ENCODE data around the gene SLC66A2.

DNA sequence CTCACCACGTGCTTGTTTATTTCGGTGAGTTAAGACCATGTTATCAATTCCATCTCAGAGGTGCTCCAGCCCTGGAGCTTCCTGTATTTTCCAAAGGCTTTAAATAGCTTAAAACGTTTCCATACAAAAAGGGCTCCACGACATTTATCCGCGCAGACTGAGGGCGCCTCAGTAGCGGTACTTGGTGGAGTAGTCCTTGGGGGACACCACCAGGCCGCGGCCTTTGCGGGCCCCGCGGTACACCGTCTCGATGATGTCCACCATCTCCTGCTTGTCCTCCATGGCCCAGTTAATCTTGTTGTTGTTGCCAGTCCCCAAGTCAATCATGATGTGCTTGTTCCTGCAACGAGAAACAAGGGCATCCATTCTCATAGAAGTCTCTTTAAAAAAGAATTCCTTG, 22.1 kb upstream of the SLC66A2 start:
- TF ChIP-seq, protein P1, sequence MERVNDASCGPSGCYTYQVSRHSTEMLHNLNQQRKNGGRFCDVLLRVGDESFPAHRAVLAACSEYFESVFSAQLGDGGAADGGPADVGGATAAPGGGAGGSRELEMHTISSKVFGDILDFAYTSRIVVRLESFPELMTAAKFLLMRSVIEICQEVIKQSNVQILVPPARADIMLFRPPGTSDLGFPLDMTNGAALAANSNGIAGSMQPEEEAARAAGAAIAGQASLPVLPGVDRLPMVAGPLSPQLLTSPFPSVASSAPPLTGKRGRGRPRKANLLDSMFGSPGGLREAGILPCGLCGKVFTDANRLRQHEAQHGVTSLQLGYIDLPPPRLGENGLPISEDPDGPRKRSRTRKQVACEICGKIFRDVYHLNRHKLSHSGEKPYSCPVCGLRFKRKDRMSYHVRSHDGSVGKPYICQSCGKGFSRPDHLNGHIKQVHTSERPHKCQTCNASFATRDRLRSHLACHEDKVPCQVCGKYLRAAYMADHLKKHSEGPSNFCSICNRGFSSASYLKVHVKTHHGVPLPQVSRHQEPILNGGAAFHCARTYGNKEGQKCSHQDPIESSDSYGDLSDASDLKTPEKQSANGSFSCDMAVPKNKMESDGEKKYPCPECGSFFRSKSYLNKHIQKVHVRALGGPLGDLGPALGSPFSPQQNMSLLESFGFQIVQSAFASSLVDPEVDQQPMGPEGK (CRISPR knock-in tag; IDR thresholded peaks at IDR 0.05; ENCODE audit: borderline replicate concordance) = no peak
- TF ChIP-seq ZNF565 (CRISPR knock-in tag; conservative IDR thresholded peaks at IDR 0.05; ENCODE audit: low read depth) = no peak
- TF ChIP-seq ZC3H10 (CRISPR knock-in tag; IDR thresholded peaks at IDR 0.05) = no peak
- no peak for TF ChIP-seq CSDC2 (CRISPR knock-in tag; IDR thresholded peaks at IDR 0.05)
- no peak for TF ChIP-seq ZNF8 (CRISPR knock-in tag; IDR thresholded peaks at IDR 0.05)
- TF ChIP-seq, protein P2, sequence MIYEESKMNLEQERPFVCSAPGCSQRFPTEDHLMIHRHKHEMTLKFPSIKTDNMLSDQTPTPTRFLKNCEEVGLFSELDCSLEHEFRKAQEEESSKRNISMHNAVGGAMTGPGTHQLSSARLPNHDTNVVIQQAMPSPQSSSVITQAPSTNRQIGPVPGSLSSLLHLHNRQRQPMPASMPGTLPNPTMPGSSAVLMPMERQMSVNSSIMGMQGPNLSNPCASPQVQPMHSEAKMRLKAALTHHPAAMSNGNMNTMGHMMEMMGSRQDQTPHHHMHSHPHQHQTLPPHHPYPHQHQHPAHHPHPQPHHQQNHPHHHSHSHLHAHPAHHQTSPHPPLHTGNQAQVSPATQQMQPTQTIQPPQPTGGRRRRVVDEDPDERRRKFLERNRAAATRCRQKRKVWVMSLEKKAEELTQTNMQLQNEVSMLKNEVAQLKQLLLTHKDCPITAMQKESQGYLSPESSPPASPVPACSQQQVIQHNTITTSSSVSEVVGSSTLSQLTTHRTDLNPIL (CRISPR knock-in tag; IDR thresholded peaks at IDR 0.05; ENCODE audit: low read depth) = no peak
- TF ChIP-seq ZNF70 (CRISPR knock-in tag; IDR thresholded peaks at IDR 0.05) = no peak
- TF ChIP-seq RARB (CRISPR knock-in tag; IDR thresholded peaks at IDR 0.05) = no peak
- TF ChIP-seq, protein P3, sequence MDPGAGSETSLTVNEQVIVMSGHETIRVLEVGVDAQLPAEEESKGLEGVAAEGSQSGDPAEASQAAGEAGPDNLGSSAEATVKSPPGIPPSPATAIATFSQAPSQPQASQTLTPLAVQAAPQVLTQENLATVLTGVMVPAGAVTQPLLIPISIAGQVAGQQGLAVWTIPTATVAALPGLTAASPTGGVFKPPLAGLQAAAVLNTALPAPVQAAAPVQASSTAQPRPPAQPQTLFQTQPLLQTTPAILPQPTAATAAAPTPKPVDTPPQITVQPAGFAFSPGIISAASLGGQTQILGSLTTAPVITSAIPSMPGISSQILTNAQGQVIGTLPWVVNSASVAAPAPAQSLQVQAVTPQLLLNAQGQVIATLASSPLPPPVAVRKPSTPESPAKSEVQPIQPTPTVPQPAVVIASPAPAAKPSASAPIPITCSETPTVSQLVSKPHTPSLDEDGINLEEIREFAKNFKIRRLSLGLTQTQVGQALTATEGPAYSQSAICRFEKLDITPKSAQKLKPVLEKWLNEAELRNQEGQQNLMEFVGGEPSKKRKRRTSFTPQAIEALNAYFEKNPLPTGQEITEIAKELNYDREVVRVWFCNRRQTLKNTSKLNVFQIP (CRISPR knock-in tag; IDR thresholded peaks at IDR 0.05; ENCODE audit: borderline replicate concordance, low read depth) = no peak
- no peak for TF ChIP-seq ZFP30 (CRISPR knock-in tag; IDR thresholded peaks at IDR 0.05)
- no peak for TF ChIP-seq BACH2 (CRISPR knock-in tag; IDR thresholded peaks at IDR 0.05; ENCODE audit: borderline replicate concordance)
- no peak for TF ChIP-seq ZFP3 (CRISPR knock-in tag; IDR thresholded peaks at IDR 0.05)

Data from SK-N-SH treated with all-trans-retinoic acid at 6 μM for 48 hours (cell line).